Measurements from ENCODE around the gene LRRTM4. TPM values are rescaled to one million over a fixed set of nuclear protein-coding genes. Genes with fewer than 3 reads are reported as not detected.

The LRRTM4 gene
- total RNA-seq, 4 donors from 2014 or later, result 0.27 to 0.32 TPM; not detected in 2

DNA sequence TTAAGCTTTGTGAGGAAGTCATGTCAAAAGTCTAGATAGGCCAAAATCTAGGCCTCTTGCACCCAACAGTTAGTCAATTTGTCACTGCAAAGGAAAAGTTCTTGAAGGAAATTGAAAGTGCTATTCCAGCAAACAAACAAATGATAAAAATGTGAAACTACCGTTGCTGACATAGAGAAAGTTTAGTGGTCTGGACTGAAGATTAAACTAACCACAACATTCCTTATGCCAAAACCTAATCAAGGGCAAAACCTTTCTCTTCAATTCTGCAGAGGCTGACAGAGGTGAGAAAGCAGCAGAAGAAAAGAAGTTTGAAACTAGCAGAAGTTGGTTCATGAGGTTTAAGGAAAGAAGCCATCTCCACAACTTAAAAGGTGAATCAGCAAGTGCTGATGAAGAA is 44.0 kb upstream of the LRRTM4 start:
- in situ Hi-C loops (cut with MboI; ENCODE audit: low pct_ligation_motif_present in 1 of 4, low pct_unique_long_range_greater_than_20kb in 1 of 4, low sequenced_read_pairs in 3 of 4) (no loop called here), intact Hi-C loops (cut with DNase I; ENCODE audit: low total_unique reads) (no loop called here)
- Histone ChIP-seq H3K27ac (no peak overlapping the region), H3K9me3 (no peaks in the 10 kb centered on the region), H3K27me3 (no peaks in the 10 kb centered on the region), H3K4me3 (no peak overlapping the region), H3K4me1 (peaks cover 0 to 27% (median 11%) of the 10 kb centered on the region in 4 donors), H3K36me3 (no peaks in the 10 kb centered on the region)
- DNase-seq, result no peak
- TF ChIP-seq POLR2AphosphoS5 (IDR thresholded peaks at IDR 0.05), result no peak
- no peak for TF ChIP-seq EP300 (IDR thresholded peaks at IDR 0.05; ENCODE audit: low read depth)
- TF ChIP-seq POLR2A (IDR thresholded peaks at IDR 0.05), result no peak
- TF ChIP-seq, protein P1, sequence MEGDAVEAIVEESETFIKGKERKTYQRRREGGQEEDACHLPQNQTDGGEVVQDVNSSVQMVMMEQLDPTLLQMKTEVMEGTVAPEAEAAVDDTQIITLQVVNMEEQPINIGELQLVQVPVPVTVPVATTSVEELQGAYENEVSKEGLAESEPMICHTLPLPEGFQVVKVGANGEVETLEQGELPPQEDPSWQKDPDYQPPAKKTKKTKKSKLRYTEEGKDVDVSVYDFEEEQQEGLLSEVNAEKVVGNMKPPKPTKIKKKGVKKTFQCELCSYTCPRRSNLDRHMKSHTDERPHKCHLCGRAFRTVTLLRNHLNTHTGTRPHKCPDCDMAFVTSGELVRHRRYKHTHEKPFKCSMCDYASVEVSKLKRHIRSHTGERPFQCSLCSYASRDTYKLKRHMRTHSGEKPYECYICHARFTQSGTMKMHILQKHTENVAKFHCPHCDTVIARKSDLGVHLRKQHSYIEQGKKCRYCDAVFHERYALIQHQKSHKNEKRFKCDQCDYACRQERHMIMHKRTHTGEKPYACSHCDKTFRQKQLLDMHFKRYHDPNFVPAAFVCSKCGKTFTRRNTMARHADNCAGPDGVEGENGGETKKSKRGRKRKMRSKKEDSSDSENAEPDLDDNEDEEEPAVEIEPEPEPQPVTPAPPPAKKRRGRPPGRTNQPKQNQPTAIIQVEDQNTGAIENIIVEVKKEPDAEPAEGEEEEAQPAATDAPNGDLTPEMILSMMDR (IDR thresholded peaks at IDR 0.05), result no peak
- WGBS, 2 donors (ENCODE audit: low coverage in 1 of 2), result 22% methylated on average over 1 of the region's 1 CpG; no CpG with 5 or more reads in 1 of the 2 donors

DNA sequence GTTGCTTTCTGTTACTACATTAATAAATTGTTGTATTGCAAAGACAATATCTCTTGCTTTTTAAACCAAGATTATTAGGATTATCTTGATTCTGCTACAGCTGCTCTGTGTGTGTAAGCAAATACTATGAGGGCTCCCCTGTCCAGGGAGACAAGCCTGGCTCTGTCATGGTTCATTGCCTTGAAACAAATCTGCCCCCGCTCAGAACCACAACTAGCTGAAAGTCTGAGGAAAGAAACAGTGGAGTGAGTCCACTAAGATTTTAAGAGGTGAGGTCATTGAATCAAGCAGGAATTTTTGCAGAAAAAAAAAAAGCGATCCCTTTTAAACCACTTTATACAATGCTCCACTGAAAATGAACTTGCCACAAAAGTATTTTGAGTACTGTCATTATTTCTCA is 30.8 kb upstream of the LRRTM4 start:
- TF ChIP-seq, protein P1 (IDR thresholded peaks at IDR 0.05), result no peak
- no peak for TF ChIP-seq POLR2AphosphoS5 (IDR thresholded peaks at IDR 0.05)
- TF ChIP-seq POLR2A (IDR thresholded peaks at IDR 0.05), result no peak
- no peak for TF ChIP-seq EP300 (IDR thresholded peaks at IDR 0.05; ENCODE audit: low read depth)
- Histone ChIP-seq H3K27ac (no peak overlapping the region), H3K4me1 (no peaks in the 10 kb centered on the region), H3K4me3 (no peak overlapping the region), H3K9me3 (no peaks in the 10 kb centered on the region), H3K36me3 (no peaks in the 10 kb centered on the region), H3K27me3 (no peaks in the 10 kb centered on the region)
- in situ Hi-C loops (cut with MboI; ENCODE audit: low pct_ligation_motif_present in 1 of 4, low pct_unique_long_range_greater_than_20kb in 1 of 4, low sequenced_read_pairs in 3 of 4) (no loop called here), intact Hi-C loops (cut with DNase I; ENCODE audit: low total_unique reads) (no loop called here)
- no peak for DNase-seq
- 89 to 100% methylated on average over 1 to 2 of the region's 2 CpGs for WGBS, 2 donors (ENCODE audit: low coverage in 1 of 2)

DNA sequence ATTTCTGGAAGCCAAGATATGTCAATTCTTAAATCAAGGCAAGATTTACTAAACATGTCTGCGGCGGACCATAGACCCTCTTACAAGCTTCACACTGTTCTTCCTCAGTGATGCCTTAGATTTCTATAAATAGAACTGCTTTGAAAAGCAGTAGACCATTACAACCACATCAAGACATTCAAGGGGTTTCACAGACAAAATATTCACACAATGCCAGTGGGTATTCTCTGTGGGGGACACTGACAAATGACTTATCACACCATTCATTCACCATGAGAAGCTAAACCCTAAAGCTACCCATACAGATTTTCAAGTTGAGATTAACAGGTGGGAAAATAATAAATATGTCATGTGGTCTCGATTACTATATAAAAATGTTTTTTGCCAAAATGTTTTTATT is 15.9 kb upstream of the LRRTM4 start:
- DNase-seq, result no peak
- no peak overlapping the region for H3K27ac ChIP-seq
- no peaks in the 10 kb centered on the region for H3K27me3 ChIP-seq
- no peaks in the 10 kb centered on the region for H3K9me3 ChIP-seq
- H3K4me1 ChIP-seq, result no peaks in the 10 kb centered on the region
- no peak overlapping the region for H3K4me3 ChIP-seq
- TF ChIP-seq EP300 (IDR thresholded peaks at IDR 0.05; ENCODE audit: low read depth) (no peak), POLR2AphosphoS5 (IDR thresholded peaks at IDR 0.05) (no peak), POLR2A (IDR thresholded peaks at IDR 0.05) (no peak)
- TF ChIP-seq, protein P1 (IDR thresholded peaks at IDR 0.05), result no peak
- in situ Hi-C loops (cut with MboI; ENCODE audit: low pct_ligation_motif_present in 1 of 4, low pct_unique_long_range_greater_than_20kb in 1 of 4, low sequenced_read_pairs in 3 of 4) (no loop called here), intact Hi-C loops (cut with DNase I; ENCODE audit: low total_unique reads) (no loop called here)
- no peaks in the 10 kb centered on the region for H3K36me3 ChIP-seq
- WGBS, 2 donors (ENCODE audit: low coverage in 1 of 2), result 77 to 83% methylated on average over 3 of the region's 3 CpGs

DNA sequence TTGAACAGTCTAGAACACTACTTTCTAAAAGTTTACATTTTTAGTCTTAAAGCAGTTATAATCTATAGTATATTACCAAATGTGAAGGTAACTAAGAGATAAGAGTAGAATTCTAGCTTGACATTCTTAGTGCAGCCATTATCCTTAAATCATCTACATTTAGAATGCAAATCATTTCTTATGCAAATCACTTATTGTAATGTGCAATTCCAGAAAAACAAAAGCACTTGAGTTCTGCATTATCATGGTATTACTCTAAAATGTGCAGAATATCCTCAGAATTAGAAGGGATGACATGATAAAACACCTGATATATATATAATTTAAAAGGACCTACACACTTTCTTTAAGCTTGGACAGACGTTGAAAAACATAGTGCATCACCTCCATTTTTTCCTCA is 712 bp upstream of the LRRTM4 start:
- no peaks in the 10 kb centered on the region for H3K9me3 ChIP-seq
- peaks cover 19% of the 10 kb centered on the region for H3K27me3 ChIP-seq
- in situ Hi-C loops (cut with MboI; ENCODE audit: low pct_ligation_motif_present in 1 of 4, low pct_unique_long_range_greater_than_20kb in 1 of 4, low sequenced_read_pairs in 3 of 4) (no loop called here), intact Hi-C loops (cut with DNase I; ENCODE audit: low total_unique reads) (no loop called here)
- no peak for TF ChIP-seq EP300 (IDR thresholded peaks at IDR 0.05; ENCODE audit: low read depth)
- TF ChIP-seq, protein P1 (IDR thresholded peaks at IDR 0.05), result no peak
- no peak for TF ChIP-seq POLR2A (IDR thresholded peaks at IDR 0.05)
- no peak for TF ChIP-seq POLR2AphosphoS5 (IDR thresholded peaks at IDR 0.05)
- H3K27ac ChIP-seq, result no peak overlapping the region
- H3K4me1 ChIP-seq, result no peaks in the 10 kb centered on the region
- DNase-seq, result no peak
- no peaks in the 10 kb centered on the region for H3K36me3 ChIP-seq
- 54 to 64% methylated on average over 1 of the region's 1 CpG for WGBS, 2 donors (ENCODE audit: low coverage in 1 of 2)
- H3K4me3 ChIP-seq, result no peak overlapping the region

Measured in transverse colon (tissue), 4 donors.